ENCODE results near the gene LPCAT2. TPM values are rescaled to one million over a fixed set of nuclear protein-coding genes. Genes with fewer than 3 reads are reported as not detected.

LPCAT2 gene
- total and polyA plus RNA-seq, 2 experiments from 2014 or later = 6.4 to 9.5 TPM

GRCh38 chr16:55495616-55496289, 13.1 kb upstream of the LPCAT2 start:
- H3K4me3 ChIP-seq = no peak overlapping the region
- no peaks in the 10 kb centered on the region for H3K9me3 ChIP-seq (ENCODE audit: low read depth)
- no peaks in the 10 kb centered on the region for H3K36me3 ChIP-seq (replicated peaks; ENCODE audit: insufficient read depth, low read depth)
- no peaks in the 10 kb centered on the region for H3K27me3 ChIP-seq
- TF ChIP-seq EZH2phosphoT487 (IDR thresholded peaks at IDR 0.05; ENCODE audit: low read depth, severe bottlenecking, unreplicated experiment) (no peak), CTCF (IDR thresholded peaks at IDR 0.05; ENCODE audit: poor library complexity) (no peak), EZH2 (IDR thresholded peaks at IDR 0.05; ENCODE audit: borderline replicate concordance) (no peak)
- whole genome bisulfite sequencing (ENCODE audit: low lambda C conversion rate, missing lambda C conversion rate) = 69% methylated on average over 7 of the region's 7 CpGs
- no peak overlapping the region for H3K4me2 ChIP-seq
- no peak for DNase-seq (ENCODE audit: low spot score)
- H2AFZ ChIP-seq = no peak overlapping the region
- H3K9me2 ChIP-seq (replicated peaks; ENCODE audit: insufficient read depth) = no peaks in the 10 kb centered on the region
- H4K20me1 ChIP-seq (ENCODE audit: insufficient read depth, poor library complexity, severe bottlenecking) = no peaks in the 10 kb centered on the region
- H3K27ac ChIP-seq = peak overlapping the region; percentile 24
- H3K79me2 ChIP-seq = no peaks in the 10 kb centered on the region
- H3K4me1 ChIP-seq (ENCODE audit: insufficient read depth) = peaks cover 22% of the 10 kb centered on the region

- H4K20me1 ChIP-seq (ENCODE audit: insufficient read depth, poor library complexity, severe bottlenecking) = no peaks in the 10 kb centered on the region
- TF ChIP-seq CTCF (IDR thresholded peaks at IDR 0.05; ENCODE audit: poor library complexity) (no peak), EZH2phosphoT487 (IDR thresholded peaks at IDR 0.05; ENCODE audit: low read depth, severe bottlenecking, unreplicated experiment) (no peak), EZH2 (IDR thresholded peaks at IDR 0.05; ENCODE audit: borderline replicate concordance) (no peak)
- no peaks in the 10 kb centered on the region for H3K9me2 ChIP-seq (replicated peaks; ENCODE audit: insufficient read depth)
- H3K36me3 ChIP-seq (replicated peaks; ENCODE audit: insufficient read depth, low read depth) = no peaks in the 10 kb centered on the region
- no peak overlapping the region for H3K27ac ChIP-seq
- 94% methylated on average over 8 of the region's 8 CpGs for WGBS (ENCODE audit: low lambda C conversion rate, missing lambda C conversion rate)
- no peaks in the 10 kb centered on the region for H3K79me2 ChIP-seq
- no peak for DNase-seq (ENCODE audit: low spot score)
- H3K4me3 ChIP-seq = no peak overlapping the region
- no peak overlapping the region for H3K4me2 ChIP-seq
- H3K9me3 ChIP-seq (ENCODE audit: low read depth) = no peaks in the 10 kb centered on the region
- peaks cover 27% of the 10 kb centered on the region for H3K4me1 ChIP-seq (ENCODE audit: insufficient read depth)
- no peaks in the 10 kb centered on the region for H3K27me3 ChIP-seq
- no peak overlapping the region for H2AFZ ChIP-seq
Observed at GRCh38 chr16:55496509-55497145, 12.2 kb upstream of the LPCAT2 start.

- no peak overlapping the region for H3K4me2 ChIP-seq
- H3K36me3 ChIP-seq (replicated peaks; ENCODE audit: insufficient read depth, low read depth) = no peaks in the 10 kb centered on the region
- no peak overlapping the region for H3K27ac ChIP-seq
- no peaks in the 10 kb centered on the region for H3K27me3 ChIP-seq
- no peaks in the 10 kb centered on the region for H3K9me3 ChIP-seq (ENCODE audit: low read depth)
- WGBS (ENCODE audit: low lambda C conversion rate, missing lambda C conversion rate) = 78% methylated on average over 5 of the region's 5 CpGs
- no peaks in the 10 kb centered on the region for H3K9me2 ChIP-seq (replicated peaks; ENCODE audit: insufficient read depth)
- no peak overlapping the region for H3K4me3 ChIP-seq
- no peak for DNase-seq (ENCODE audit: low spot score)
- H2AFZ ChIP-seq = no peak overlapping the region
- H4K20me1 ChIP-seq (ENCODE audit: insufficient read depth, poor library complexity, severe bottlenecking) = no peaks in the 10 kb centered on the region
- peaks cover 31% of the 10 kb centered on the region for H3K4me1 ChIP-seq (ENCODE audit: insufficient read depth)
- no peaks in the 10 kb centered on the region for H3K79me2 ChIP-seq
- no peak for TF ChIP-seq CTCF (IDR thresholded peaks at IDR 0.05; ENCODE audit: poor library complexity)
- TF ChIP-seq EZH2 (IDR thresholded peaks at IDR 0.05; ENCODE audit: borderline replicate concordance) = no peak
- no peak for TF ChIP-seq EZH2phosphoT487 (IDR thresholded peaks at IDR 0.05; ENCODE audit: low read depth, severe bottlenecking, unreplicated experiment)
Observed at GRCh38 chr16:55497558-55497957, 11.3 kb upstream of the LPCAT2 start.
